K562 (cell line): ENCODE results near the gene SPPL3.

ENCODE experiments used
- CHD1 ChIP-seq: fragments of 200-600 bp; sonication (generic); IDR thresholded peaks from one replicate; pipeline ENCODE4 v1.6.1; 2012; ENCODE audit warnings: mild to moderate bottlenecking, moderate library complexity, low read length, inconsistent platforms
- CTCF ChIP-seq, 3 experiments: IDR thresholded peaks in 2 of 3; conservative IDR thresholded peaks in 1 of 3; 2 replicates each; pipeline ENCODE4 v1.5.1; 2011 to 2012; ENCODE audit warnings: low read length in 3 of 3, mild to moderate bottlenecking in 3 of 3, control low read depth in 2 of 3, improper control_type of control experiment in 1 of 3, inconsistent platforms in 1 of 3, low read depth in 1 of 3, mixed read lengths in 1 of 3, moderate library complexity in 1 of 3; ENCODE audit not compliant: insufficient read depth in 2 of 3
- ETV6 ChIP-seq, 3 experiments: fragments of 150-350 bp in 1 of 3; sonication (generic) in 1 of 3; formaldehyde crosslinking in 1 of 3; IDR thresholded peaks; 2 replicates each; pipeline versions ENCODE4 v1.6.1 to v1.8.0; 2014 to 2022; ENCODE audit warnings: borderline replicate concordance in 2 of 3, low read depth in 2 of 3, antibody characterized with exemption in 1 of 3, low read length in 1 of 3, mild to moderate bottlenecking in 1 of 3, missing genetic modification reagents in 1 of 3
- KAT7 ChIP-seq: sonication (generic); formaldehyde crosslinking; IDR thresholded peaks from 2 replicates; pipeline ENCODE4 v1.8.0; 2022; ENCODE audit warnings: missing genetic modification reagents, mild to moderate bottlenecking, borderline replicate concordance
- MCM5 ChIP-seq: fragments of 450-650 bp; IDR thresholded peaks from 2 replicates; pipeline ENCODE4 v1.6.1; 2016; ENCODE audit warnings: low read depth
- POLR2AphosphoS5 ChIP-seq: IDR thresholded peaks from 2 replicates; pipeline ENCODE4 v1.6.1; 2011; ENCODE audit warnings: mild to moderate bottlenecking, low read depth, low read length, moderate library complexity; ENCODE audit not compliant: control insufficient read depth, insufficient read depth
- RNF219 ChIP-seq: fragments of 250-450 bp; sonication (Bioruptor Pico); IDR thresholded peaks from 2 replicates; pipeline ENCODE4 v1.5.0; 2022; ENCODE audit warnings: mild to moderate bottlenecking
- SREBF2 ChIP-seq: sonication (generic); formaldehyde crosslinking; IDR thresholded peaks from 2 replicates; pipeline ENCODE4 v1.4.0; 2020; ENCODE audit warnings: mild to moderate bottlenecking, missing genetic modification reagents
- TCF7L2 ChIP-seq: fragments of 150-350 bp; IDR thresholded peaks from 2 replicates; pipeline ENCODE4 v1.6.1; 2016; ENCODE audit warnings: low read depth, mild to moderate bottlenecking, low read length, moderate library complexity
- ZBTB9 ChIP-seq: fragments of 450-650 bp; formaldehyde crosslinking; IDR thresholded peaks from 2 replicates; pipeline ENCODE4 v1.4.0; 2020; ENCODE audit warnings: mild to moderate bottlenecking, moderate library complexity
- ZNF124 ChIP-seq: sonication (generic); formaldehyde crosslinking; IDR thresholded peaks from 2 replicates; pipeline ENCODE4 v1.8.1; 2022; ENCODE audit warnings: missing genetic modification reagents

GRCh38 chr12:120734210-120734609 lies 169.9 kb downstream of the SPPL3 start:
- TF ChIP-seq CTCF (IDR thresholded peaks at IDR 0.05 in 2 of 3, conservative IDR thresholded peaks at IDR 0.05 in 1 of 3; ENCODE audit: insufficient read depth in 2 of 3, low read depth in 1 of 3, low read length in 3 of 3) (no peak), MCM5 (no peak), ZNF124 (CRISPR knock-in tag) (no peak), ZBTB9 (no peak), RNF219 (CRISPR knock-in tag) (no peak), TCF7L2 (no peak), ETV6 (IDR thresholded peaks at IDR 0.05; ENCODE audit: borderline replicate concordance in 1 of 2, low read depth in 2 of 2, low read length in 1 of 2) (no peak), ETV6 (CRISPR knock-in tag; IDR thresholded peaks at IDR 0.05; ENCODE audit: borderline replicate concordance) (no peak), POLR2AphosphoS5 (no peak), CHD1 (no peak), SREBF2 (CRISPR knock-in tag) (no peak), KAT7 (CRISPR knock-in tag) (no peak)
